Thyroid gland (tissue), 4 donors: ENCODE measurements around the gene RGS8.

Source experiments
- POLR2A ChIP-seq, 2 donors: fragments of 450-650 bp; IDR thresholded peaks; one replicate each; pipeline ENCODE4 v1.6.1; 2017; ENCODE audit warnings: antibody characterized with exemption in 2 of 2, mild to moderate bottlenecking in 2 of 2, moderate library complexity in 1 of 2
- TF ChIP-seq, protein P1 (sequence below), 6 experiments: fragments of 200-600 bp in 3 of 6; fragments of 450-650 bp in 3 of 6; sonication (generic) in 3 of 6; IDR thresholded peaks; one replicate each; pipeline ENCODE4 v1.5.1; 2016 to 2019; ENCODE audit warnings: antibody characterized with exemption in 6 of 6, mild to moderate bottlenecking in 2 of 6, inconsistent platforms in 1 of 6, moderate library complexity in 1 of 6

- TF ChIP-seq, protein P1, sequence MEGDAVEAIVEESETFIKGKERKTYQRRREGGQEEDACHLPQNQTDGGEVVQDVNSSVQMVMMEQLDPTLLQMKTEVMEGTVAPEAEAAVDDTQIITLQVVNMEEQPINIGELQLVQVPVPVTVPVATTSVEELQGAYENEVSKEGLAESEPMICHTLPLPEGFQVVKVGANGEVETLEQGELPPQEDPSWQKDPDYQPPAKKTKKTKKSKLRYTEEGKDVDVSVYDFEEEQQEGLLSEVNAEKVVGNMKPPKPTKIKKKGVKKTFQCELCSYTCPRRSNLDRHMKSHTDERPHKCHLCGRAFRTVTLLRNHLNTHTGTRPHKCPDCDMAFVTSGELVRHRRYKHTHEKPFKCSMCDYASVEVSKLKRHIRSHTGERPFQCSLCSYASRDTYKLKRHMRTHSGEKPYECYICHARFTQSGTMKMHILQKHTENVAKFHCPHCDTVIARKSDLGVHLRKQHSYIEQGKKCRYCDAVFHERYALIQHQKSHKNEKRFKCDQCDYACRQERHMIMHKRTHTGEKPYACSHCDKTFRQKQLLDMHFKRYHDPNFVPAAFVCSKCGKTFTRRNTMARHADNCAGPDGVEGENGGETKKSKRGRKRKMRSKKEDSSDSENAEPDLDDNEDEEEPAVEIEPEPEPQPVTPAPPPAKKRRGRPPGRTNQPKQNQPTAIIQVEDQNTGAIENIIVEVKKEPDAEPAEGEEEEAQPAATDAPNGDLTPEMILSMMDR (IDR thresholded peaks at IDR 0.05) = peak in 1 of 6 experiments; percentile 13
- peak in 1 of 2 donors; percentile 37 for TF ChIP-seq POLR2A (IDR thresholded peaks at IDR 0.05)
Observed at GRCh38 chr1:182644886-182645285, 39.5 kb downstream of the RGS8 start.
